Measurements from ENCODE around the gene SLC22A12. TPM values are rescaled to one million over a fixed set of nuclear protein-coding genes. Genes with fewer than 3 reads are reported as not detected.

SLC22A12 gene
- total RNA-seq, 1 donor from 2014 or later = not detected

DNA sequence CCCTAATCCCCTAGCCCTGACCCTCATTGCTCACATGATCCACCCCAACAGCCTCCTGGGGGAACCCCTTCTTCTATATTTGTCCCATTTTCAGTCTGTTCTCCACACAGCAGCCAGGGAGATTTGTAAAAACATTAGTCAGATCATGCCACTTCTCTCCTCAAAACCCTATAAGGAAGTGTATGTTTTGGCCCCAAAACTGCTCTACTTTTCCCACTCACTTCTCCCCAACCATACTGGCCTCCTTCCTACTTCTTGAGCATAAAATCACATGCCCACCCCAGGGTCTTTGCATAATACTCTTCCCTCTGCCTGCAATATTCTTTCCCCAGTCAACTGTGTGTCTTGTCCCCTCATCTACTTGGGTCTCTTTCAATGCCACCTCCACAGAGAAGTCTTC is 4.7 kb upstream of the SLC22A12 start:
- TF ChIP-seq CTCF (IDR thresholded peaks at IDR 0.05) = no peak
- no peaks in the 10 kb centered on the region for H3K4me1 Mint-ChIP-seq (ENCODE audit: unreplicated experiment)
- peaks cover 4% of the 10 kb centered on the region for H3K9me3 Mint-ChIP-seq (ENCODE audit: unreplicated experiment)
- DNase-seq (ENCODE audit: extremely low spot score, unreplicated experiment) = no peak
- H3K27me3 Mint-ChIP-seq (ENCODE audit: unreplicated experiment) = peaks cover 18% of the 10 kb centered on the region
- no peak overlapping the region for H3K4me3 Mint-ChIP-seq (ENCODE audit: unreplicated experiment)
- no peaks in the 10 kb centered on the region for H3K36me3 Mint-ChIP-seq (ENCODE audit: unreplicated experiment)
- H3K27ac Mint-ChIP-seq (ENCODE audit: unreplicated experiment) = no peak overlapping the region

- Mint-ChIP-seq H3K4me1 (ENCODE audit: unreplicated experiment) (no peaks in the 10 kb centered on the region), H3K27ac (ENCODE audit: unreplicated experiment) (no peak overlapping the region), H3K36me3 (ENCODE audit: unreplicated experiment) (no peaks in the 10 kb centered on the region), H3K9me3 (ENCODE audit: unreplicated experiment) (peaks cover 4% of the 10 kb centered on the region), H3K27me3 (ENCODE audit: unreplicated experiment) (peaks cover 18% of the 10 kb centered on the region), H3K4me3 (ENCODE audit: unreplicated experiment) (no peak overlapping the region)
- TF ChIP-seq CTCF (IDR thresholded peaks at IDR 0.05) = no peak
- DNase-seq (ENCODE audit: extremely low spot score, unreplicated experiment) = no peak
Observed at GRCh38 chr11:64588701-64589100, 2.3 kb upstream of the SLC22A12 start.

- Mint-ChIP-seq H3K9me3 (ENCODE audit: unreplicated experiment) (peaks cover 4% of the 10 kb centered on the region), H3K36me3 (ENCODE audit: unreplicated experiment) (no peaks in the 10 kb centered on the region), H3K4me1 (ENCODE audit: unreplicated experiment) (no peaks in the 10 kb centered on the region), H3K4me3 (ENCODE audit: unreplicated experiment) (no peak overlapping the region), H3K27me3 (ENCODE audit: unreplicated experiment) (peaks cover 4% of the 10 kb centered on the region), H3K27ac (ENCODE audit: unreplicated experiment) (no peak overlapping the region)
- TF ChIP-seq CTCF (IDR thresholded peaks at IDR 0.05) = no peak
- DNase-seq (ENCODE audit: extremely low spot score, unreplicated experiment) = no peak
Observed at GRCh38 chr11:64591257-64592233, 525 bp downstream of the SLC22A12 start.

GRCh38 chr11:64592234-64592615 is 1.2 kb downstream of the SLC22A12 start:
- Mint-ChIP-seq H3K9me3 (ENCODE audit: unreplicated experiment) (peaks cover 7% of the 10 kb centered on the region), H3K4me3 (ENCODE audit: unreplicated experiment) (no peak overlapping the region), H3K36me3 (ENCODE audit: unreplicated experiment) (no peaks in the 10 kb centered on the region), H3K27ac (ENCODE audit: unreplicated experiment) (no peak overlapping the region), H3K4me1 (ENCODE audit: unreplicated experiment) (no peaks in the 10 kb centered on the region), H3K27me3 (ENCODE audit: unreplicated experiment) (peaks cover 3% of the 10 kb centered on the region)
- TF ChIP-seq CTCF (IDR thresholded peaks at IDR 0.05) = no peak
- DNase-seq (ENCODE audit: extremely low spot score, unreplicated experiment) = no peak

- peaks cover 9% of the 10 kb centered on the region for H3K9me3 Mint-ChIP-seq (ENCODE audit: unreplicated experiment)
- DNase-seq (ENCODE audit: extremely low spot score, unreplicated experiment) = no peak
- no peak overlapping the region for H3K27ac Mint-ChIP-seq (ENCODE audit: unreplicated experiment)
Observed at GRCh38 chr11:64592656-64593055, 1.6 kb downstream of the SLC22A12 start.

More at GRCh38 chr11:64592656-64593055, 1.6 kb downstream of the SLC22A12 start:
- Mint-ChIP-seq H3K4me3 (ENCODE audit: unreplicated experiment) (no peak overlapping the region), H3K27me3 (ENCODE audit: unreplicated experiment) (peaks cover 3% of the 10 kb centered on the region), H3K4me1 (ENCODE audit: unreplicated experiment) (no peaks in the 10 kb centered on the region), H3K36me3 (ENCODE audit: unreplicated experiment) (no peaks in the 10 kb centered on the region)
- no peak for TF ChIP-seq CTCF (IDR thresholded peaks at IDR 0.05)
